ENCODE measurements around the gene ARRDC1. TPM values are rescaled to one million over a fixed set of nuclear protein-coding genes. Genes with fewer than 3 reads are reported as not detected.

ARRDC1 gene
- total RNA-seq, 1 donor from 2014 or later: 136 TPM

DNA sequence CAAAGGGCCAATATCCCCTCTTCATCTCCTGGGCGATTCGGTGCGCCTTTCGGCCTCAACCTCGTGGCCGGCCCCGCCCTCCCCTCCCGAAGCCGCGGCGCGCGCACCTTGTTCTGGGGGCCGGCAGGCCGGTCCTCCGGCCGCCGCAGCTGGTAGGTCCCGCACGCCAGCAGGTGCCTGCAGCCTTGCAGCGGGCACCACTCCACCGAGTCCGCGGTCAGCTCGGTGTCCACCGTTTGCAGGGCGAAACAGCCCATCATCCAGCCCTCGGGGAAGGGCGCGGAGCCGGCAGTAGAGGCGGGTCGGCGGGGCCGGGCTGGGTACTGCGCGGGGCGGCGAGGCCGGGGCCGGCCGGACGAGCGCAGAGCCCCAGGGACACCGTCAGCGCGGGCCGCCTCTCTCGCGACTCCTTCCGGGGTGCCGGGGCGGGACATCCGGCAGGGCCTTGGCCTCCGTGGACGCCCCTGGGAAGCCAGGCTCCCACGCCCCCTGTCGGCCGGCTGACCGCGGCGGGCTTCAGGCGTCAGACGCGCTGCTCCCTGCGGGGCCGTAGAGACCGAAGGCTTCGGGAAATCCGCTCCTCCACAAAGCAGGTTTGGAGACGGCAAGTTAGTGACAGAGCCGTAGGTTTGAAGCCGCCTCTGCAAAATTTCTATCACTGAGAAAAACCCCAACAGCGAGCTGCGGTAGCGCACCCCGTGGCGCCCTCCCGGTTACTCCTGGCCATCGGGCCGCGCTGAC lies 26.8 kb upstream of the ARRDC1 start, which contains the start of gene DPH7:
TSS of gene DPH7 (minus strand) at position 408 of the 741 bp plus-strand sequence. CDS start at position 260, 148 bp downstream.
- Histone ChIP-seq H3K27me3 (ENCODE audit: control insufficient read depth, insufficient read depth, low read length) (no peaks in the 10 kb centered on the region), H3K4me3 (ENCODE audit: low read depth, low read length) (peak within 1 kb of the TSS; percentile 89), H3K36me3 (ENCODE audit: control insufficient read depth, insufficient read depth, low read length) (peaks cover 31% of the 10 kb centered on the region)
- TF ChIP-seq, protein P1, sequence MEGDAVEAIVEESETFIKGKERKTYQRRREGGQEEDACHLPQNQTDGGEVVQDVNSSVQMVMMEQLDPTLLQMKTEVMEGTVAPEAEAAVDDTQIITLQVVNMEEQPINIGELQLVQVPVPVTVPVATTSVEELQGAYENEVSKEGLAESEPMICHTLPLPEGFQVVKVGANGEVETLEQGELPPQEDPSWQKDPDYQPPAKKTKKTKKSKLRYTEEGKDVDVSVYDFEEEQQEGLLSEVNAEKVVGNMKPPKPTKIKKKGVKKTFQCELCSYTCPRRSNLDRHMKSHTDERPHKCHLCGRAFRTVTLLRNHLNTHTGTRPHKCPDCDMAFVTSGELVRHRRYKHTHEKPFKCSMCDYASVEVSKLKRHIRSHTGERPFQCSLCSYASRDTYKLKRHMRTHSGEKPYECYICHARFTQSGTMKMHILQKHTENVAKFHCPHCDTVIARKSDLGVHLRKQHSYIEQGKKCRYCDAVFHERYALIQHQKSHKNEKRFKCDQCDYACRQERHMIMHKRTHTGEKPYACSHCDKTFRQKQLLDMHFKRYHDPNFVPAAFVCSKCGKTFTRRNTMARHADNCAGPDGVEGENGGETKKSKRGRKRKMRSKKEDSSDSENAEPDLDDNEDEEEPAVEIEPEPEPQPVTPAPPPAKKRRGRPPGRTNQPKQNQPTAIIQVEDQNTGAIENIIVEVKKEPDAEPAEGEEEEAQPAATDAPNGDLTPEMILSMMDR (IDR thresholded peaks at IDR 0.05; ENCODE audit: insufficient read depth, low read length, severe bottlenecking): peak; percentile 96
- no peak for FAIRE-seq
- DNase-seq (ENCODE audit: low read depth): peak; percentile 71

DNA sequence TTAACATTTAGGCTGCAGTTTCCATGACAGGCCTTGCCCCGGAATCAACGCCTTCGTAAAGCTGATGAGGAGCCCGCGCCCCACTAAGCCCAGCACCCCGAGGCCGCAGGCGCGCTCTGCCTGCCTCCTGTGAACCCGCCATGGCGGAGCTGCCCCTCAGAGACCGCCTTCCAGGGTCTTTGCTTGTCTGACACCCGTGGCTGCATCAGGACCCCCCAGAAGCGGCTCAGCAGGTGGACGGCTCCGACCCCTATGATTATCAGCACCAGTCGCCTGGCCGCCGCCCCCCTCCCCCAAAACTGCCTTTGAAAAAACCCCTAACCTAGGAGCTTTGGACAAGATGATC lies 26.3 kb upstream of the ARRDC1 start:
- DNase-seq (ENCODE audit: low read depth) (no peak), FAIRE-seq (no peak)
- Histone ChIP-seq H3K36me3 (ENCODE audit: control insufficient read depth, insufficient read depth, low read length) (peaks cover 27% of the 10 kb centered on the region), H3K4me3 (ENCODE audit: low read depth, low read length) (peak overlapping the region; percentile 89), H3K27me3 (ENCODE audit: control insufficient read depth, insufficient read depth, low read length) (no peaks in the 10 kb centered on the region)
- TF ChIP-seq, protein P1 (IDR thresholded peaks at IDR 0.05; ENCODE audit: insufficient read depth, low read length, severe bottlenecking): no peak

DNA sequence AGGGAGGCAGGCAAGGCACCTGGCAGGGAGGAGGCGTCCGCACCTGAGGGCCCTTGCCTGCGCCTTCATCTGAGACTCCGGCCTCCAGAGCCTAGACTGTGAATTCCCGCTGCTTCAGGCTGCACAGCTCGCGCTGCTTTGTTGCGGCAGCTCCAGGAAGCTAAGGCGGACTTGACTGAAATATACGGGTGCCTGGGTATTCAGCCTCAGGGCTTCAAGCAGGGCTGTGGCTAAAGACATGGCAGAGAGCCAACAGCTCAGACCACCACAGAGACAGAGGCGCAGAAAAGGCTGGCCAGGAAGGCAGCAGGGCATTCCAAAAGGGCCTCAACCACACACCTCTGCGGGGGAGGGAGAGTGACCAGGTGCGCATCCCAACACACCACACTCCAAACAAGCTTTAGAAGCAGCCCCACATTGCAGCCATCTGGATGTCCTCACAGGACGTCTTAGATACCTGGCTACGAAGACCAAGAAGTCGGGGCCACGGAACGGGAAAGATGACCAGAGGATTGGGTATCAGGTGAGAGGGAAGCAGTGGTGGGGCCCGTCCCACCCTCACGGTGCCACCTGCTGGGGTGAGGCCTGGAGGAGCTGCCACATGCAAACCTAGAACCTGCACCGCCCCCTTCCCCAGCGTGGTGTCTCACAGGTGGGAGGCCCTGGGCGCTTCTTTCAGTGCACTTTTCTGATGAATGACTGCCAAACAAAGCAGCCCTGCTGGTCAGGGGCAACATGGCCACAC lies 25.1 kb upstream of the ARRDC1 start:
- TF ChIP-seq, protein P1 (IDR thresholded peaks at IDR 0.05; ENCODE audit: insufficient read depth, low read length, severe bottlenecking): no peak
- H3K36me3 ChIP-seq (ENCODE audit: control insufficient read depth, insufficient read depth, low read length): peaks cover 19% of the 10 kb centered on the region
- DNase-seq (ENCODE audit: low read depth): no peak
- no peak overlapping the region for H3K4me3 ChIP-seq (ENCODE audit: low read depth, low read length)
- no peaks in the 10 kb centered on the region for H3K27me3 ChIP-seq (ENCODE audit: control insufficient read depth, insufficient read depth, low read length)
- no peak for FAIRE-seq

DNA sequence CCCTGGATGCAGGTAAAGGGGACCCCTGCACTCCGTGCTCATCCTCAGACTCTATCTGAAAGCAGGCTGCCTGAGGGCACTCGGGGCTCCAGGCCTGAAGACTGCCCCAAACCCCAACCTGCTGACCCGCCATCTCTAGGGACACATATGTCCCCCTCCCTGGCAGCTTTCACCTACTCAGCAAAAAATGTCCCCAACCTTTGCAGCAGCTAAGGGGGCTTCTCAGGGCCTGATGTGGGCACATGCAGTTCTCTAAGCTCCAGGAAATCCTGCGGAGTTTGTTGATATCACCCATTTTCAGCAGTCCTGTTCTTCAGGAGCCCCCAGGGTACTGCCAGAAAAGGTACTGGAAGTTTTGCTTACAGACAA lies 24.5 kb upstream of the ARRDC1 start:
- no peak for DNase-seq (ENCODE audit: low read depth)
- peak; percentile 28 for FAIRE-seq
- H3K27me3 ChIP-seq (ENCODE audit: control insufficient read depth, insufficient read depth, low read length): no peaks in the 10 kb centered on the region
- TF ChIP-seq, protein P1 (IDR thresholded peaks at IDR 0.05; ENCODE audit: insufficient read depth, low read length, severe bottlenecking): no peak
- peaks cover 22% of the 10 kb centered on the region for H3K36me3 ChIP-seq (ENCODE audit: control insufficient read depth, insufficient read depth, low read length)
- no peak overlapping the region for H3K4me3 ChIP-seq (ENCODE audit: low read depth, low read length)

DNA sequence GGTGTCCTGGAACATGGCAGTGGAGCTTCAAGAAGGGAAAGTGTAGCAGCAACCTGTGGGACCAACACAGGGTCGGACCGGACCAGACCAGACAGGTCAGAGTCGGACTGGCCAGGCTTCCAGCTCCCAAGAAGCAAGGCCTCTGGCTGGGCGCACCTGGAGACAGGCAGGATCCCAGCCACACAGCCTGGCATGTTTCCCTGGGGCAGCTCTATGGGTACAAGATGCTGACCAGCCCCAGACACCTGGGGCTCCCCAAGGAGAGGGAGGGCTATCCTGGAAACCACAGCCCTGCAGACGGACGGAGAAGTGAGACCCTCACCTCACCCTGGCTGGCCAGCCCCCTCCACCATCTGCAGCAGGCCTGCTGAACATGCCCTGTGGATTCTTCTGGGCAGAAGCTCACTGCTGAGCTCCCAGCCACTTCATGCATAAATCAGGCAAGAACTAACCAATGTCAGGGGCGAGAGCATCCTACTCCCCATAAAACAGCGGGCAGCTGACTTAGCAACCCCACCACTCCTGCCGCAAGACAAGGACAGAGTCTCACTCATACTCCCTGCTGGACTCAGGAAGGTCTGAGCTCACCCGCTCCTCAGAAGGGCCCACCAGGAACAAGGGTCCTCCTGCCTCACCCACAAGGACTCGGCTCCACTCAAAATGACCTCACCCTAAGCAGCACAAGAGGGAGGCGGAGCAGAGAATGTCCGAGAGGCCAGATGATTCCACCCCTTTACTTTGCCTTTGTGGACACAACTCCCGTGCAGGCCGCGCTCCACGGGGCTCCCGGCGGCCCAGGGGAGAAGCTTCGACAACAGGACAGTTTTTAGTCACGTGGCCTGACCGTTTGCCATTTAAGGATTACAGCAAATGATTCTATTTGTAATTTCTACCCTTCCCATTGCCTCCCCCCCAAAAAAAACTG lies 23.9 kb upstream of the ARRDC1 start:
- FAIRE-seq: no peak
- TF ChIP-seq, protein P1 (IDR thresholded peaks at IDR 0.05; ENCODE audit: insufficient read depth, low read length, severe bottlenecking): no peak
- peaks cover 22% of the 10 kb centered on the region for H3K36me3 ChIP-seq (ENCODE audit: control insufficient read depth, insufficient read depth, low read length)

More for the DNA sequence above, 23.9 kb upstream of the ARRDC1 start:
- H3K27me3 ChIP-seq (ENCODE audit: control insufficient read depth, insufficient read depth, low read length): no peaks in the 10 kb centered on the region
- DNase-seq (ENCODE audit: low read depth): no peak
- H3K4me3 ChIP-seq (ENCODE audit: low read depth, low read length): no peak overlapping the region

Data from bronchial epithelial cell (primary cell).